Measurements from ENCODE around the gene PHKA2.
A peak's percentile ranks its signal among the peaks of the same experiment; 100 is the strongest.
"Not testable (repeated sequence)": the region's sequence is repeated elsewhere in the genome, so short reads cannot be mapped to it uniquely, and the experiment has no call there.

PHKA2 gene, protein sequence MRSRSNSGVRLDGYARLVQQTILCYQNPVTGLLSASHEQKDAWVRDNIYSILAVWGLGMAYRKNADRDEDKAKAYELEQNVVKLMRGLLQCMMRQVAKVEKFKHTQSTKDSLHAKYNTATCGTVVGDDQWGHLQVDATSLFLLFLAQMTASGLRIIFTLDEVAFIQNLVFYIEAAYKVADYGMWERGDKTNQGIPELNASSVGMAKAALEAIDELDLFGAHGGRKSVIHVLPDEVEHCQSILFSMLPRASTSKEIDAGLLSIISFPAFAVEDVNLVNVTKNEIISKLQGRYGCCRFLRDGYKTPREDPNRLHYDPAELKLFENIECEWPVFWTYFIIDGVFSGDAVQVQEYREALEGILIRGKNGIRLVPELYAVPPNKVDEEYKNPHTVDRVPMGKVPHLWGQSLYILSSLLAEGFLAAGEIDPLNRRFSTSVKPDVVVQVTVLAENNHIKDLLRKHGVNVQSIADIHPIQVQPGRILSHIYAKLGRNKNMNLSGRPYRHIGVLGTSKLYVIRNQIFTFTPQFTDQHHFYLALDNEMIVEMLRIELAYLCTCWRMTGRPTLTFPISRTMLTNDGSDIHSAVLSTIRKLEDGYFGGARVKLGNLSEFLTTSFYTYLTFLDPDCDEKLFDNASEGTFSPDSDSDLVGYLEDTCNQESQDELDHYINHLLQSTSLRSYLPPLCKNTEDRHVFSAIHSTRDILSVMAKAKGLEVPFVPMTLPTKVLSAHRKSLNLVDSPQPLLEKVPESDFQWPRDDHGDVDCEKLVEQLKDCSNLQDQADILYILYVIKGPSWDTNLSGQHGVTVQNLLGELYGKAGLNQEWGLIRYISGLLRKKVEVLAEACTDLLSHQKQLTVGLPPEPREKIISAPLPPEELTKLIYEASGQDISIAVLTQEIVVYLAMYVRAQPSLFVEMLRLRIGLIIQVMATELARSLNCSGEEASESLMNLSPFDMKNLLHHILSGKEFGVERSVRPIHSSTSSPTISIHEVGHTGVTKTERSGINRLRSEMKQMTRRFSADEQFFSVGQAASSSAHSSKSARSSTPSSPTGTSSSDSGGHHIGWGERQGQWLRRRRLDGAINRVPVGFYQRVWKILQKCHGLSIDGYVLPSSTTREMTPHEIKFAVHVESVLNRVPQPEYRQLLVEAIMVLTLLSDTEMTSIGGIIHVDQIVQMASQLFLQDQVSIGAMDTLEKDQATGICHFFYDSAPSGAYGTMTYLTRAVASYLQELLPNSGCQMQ

GRCh38 chrX:18983666-18984380 lies at the start of gene PHKA2:
PHKA2 (minus strand) TSS chrX:18984114; CDS start chrX:18983932, 182 bp downstream.
- peak; percentile 62 for DNase-seq

- no peak for DNase-seq
Measured at GRCh38 chrX:19030805-19031204, 46.9 kb upstream of the PHKA2 start.

- DNase-seq = no peak
Measured at GRCh38 chrX:19028560-19028959, 44.6 kb upstream of the PHKA2 start.

GRCh38 chrX:19024366-19024765 lies 40.5 kb upstream of the PHKA2 start:
- DNase-seq = no peak

GRCh38 chrX:19019996-19020395 lies 36.1 kb upstream of the PHKA2 start:
- DNase-seq = no peak

DNA sequence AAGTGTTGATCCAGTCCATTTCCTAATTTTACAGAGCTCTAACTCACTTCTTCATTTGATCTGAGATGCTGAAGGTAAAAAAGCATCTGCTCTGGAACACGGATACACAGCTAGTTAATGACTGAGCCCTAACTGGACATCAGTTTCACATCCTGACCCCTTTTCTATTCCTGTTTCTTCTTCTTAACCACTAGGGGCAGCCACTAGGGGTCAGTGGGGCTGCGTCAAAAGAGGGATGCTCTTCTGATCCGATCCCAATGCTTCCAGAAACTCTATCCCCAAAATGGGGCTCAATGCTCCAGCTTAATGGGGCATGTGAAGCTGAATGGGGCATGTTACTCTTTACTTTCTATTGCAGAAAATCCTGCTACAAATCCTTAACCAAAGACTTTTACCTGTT lies 33.4 kb upstream of the PHKA2 start:
- DNase-seq = peak; percentile 12

- not testable (repeated sequence) for DNase-seq
Measured at GRCh38 chrX:19016614-19017013, 32.7 kb upstream of the PHKA2 start.

GRCh38 chrX:19007868-19008267 lies 24.0 kb upstream of the PHKA2 start:
- DNase-seq = no peak

GRCh38 chrX:19007011-19007410 lies 23.1 kb upstream of the PHKA2 start:
- DNase-seq = no peak

- DNase-seq = peak; percentile 3
Measured at GRCh38 chrX:19005909-19006308, 22.0 kb upstream of the PHKA2 start.

DNA sequence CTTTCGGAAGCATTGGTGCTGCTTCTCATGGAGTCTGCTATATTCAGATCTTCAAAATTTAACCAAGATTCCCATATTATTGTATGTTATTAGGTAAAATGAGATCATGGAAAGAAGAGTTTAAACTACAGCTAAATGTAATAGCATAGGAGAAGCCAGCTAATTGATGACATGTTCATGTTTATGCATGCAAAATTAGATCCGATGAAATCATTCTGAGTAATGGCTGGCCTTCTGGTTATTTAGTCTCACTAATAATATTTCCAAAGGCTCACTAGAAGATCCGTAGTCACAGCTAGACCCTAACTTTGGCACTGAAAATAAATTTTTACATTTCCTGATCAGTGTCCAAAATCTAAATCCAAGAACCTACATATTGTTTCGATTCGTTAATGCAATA lies 19.8 kb upstream of the PHKA2 start:
- DNase-seq = no peak

GRCh38 chrX:18998653-18999052 lies 14.7 kb upstream of the PHKA2 start:
- DNase-seq = no peak

DNA sequence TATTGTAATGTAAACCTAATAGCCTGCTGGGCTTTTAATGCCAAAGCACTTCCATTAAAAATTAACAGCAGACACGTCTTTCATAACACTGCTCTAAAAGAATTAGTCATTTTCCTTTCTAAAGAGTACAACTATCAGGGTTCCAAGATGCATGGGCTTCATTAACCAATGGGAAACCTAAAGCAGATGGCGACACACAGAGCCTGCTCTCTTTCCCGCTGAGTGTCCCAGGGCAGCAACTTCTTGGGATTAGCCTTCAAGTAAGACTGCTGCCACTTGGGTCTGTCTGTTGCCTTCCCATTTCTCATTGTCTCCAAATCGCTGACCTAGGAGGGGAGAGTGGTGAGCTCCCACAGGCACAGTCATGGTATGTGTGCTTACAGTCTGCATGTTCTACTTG lies 14.0 kb upstream of the PHKA2 start:
- no peak for DNase-seq

DNA sequence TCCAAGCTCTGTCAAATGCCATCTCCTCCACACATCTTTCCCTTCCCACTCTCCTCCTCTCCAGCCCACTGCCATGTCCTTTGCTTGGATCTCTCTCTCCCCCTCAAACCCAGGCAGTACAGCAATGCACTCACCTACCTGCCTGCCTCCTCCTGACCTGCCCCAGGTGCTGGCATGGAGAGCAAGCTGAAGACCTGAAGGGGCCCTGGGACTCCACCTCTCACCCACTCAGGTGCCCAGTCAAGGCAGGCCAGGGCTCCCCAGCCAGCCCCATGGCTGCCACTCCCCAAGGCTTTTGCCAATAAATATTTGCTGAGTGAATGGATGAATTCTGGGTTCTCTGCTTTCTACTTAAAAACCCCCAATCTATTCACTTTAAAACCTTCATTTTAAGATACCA lies 12.6 kb upstream of the PHKA2 start:
- no peak for DNase-seq

- no peak for DNase-seq
Measured at GRCh38 chrX:18995221-18995620, 11.3 kb upstream of the PHKA2 start.

GRCh38 chrX:18994713-18995112 lies 10.8 kb upstream of the PHKA2 start:
- DNase-seq = no peak

DNA sequence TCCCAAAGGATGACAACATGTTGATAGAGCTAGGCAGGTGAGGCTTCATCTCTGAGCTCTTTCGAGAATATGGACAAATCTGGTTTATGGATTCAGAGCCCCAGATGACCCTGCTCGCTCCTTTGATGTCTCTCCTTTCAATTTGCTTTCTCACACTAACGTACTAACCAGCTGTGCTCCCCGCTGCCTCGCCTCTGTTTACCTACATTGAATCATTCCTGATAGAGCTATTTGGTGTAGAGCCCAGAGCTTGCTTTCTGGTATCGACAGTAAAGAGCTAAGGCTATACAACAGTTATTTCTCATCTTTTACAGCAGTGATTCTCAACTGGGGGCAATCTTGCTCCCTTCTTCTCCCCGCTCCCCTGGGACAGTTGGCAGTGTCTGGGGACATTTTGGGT lies 8.9 kb upstream of the PHKA2 start:
- DNase-seq = no peak

DNA sequence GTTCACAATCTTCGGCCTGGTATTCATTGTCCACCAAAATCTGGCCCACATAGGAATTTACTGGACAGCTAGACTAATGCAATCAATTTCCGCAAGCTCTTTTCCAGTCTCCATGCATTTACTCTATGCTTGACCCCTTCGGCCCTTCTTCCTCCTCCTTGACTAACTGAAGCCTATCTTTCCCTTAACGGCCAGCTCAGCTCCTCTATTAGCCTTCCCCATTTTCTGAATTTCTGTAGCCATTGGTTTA lies 1.2 kb upstream of the PHKA2 start:
- no peak for DNase-seq

GRCh38 chrX:18984381-18985185 lies 669 bp upstream of the PHKA2 start:
- DNase-seq = peak; percentile 86

GRCh38 chrX:18981124-18981807 lies 2.6 kb downstream of the PHKA2 start:
- DNase-seq = no peak

DNA sequence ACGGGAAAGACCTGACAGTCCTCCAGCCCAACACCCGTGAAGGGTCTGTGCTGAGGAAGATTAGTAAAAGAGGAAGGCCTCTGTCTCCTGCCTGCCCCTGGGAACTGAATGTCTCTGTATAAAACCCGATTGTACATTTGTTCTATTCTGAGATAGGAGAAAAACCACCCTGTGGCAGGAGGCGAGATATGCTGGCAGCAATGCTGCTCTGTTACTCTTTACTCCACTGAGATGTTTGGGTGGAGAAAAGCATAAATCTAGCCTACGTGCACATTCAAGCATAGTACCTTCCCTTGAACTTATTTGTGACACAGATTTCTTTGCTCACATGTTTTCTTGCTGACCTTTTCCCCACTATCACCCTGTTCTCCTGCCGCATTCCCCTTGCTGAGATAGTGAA lies 3.7 kb downstream of the PHKA2 start:
- not testable (repeated sequence) for DNase-seq

Data from NCI-H345 (cell line).